PC-3 (cell line): ENCODE data around the gene PTPRB. TPM values are rescaled to one million over a fixed set of nuclear protein-coding genes. Genes with fewer than 3 reads are reported as not detected.

Experiments
- ATAC-seq: fragments of 200-7000 bp; cut with Tn5 transposase; 2 replicates; pipeline ENCODE4 v1.9.1; 2020; ENCODE audit warnings: mild to moderate bottlenecking, moderate library complexity
- BruUV-seq: library from RNA; stranded (reverse); fragments of 400-500 nt; replicated peaks from 2 replicates; lab custom pipeline; 2021; lab: Mats Ljungman, UMichigan
- CTCF ChIA-PET: fragments of 300-600 bp; sonication (Branson Sonifier 250); formaldehyde crosslinking; loops from one replicate; lab custom pipeline; 2022; ENCODE audit warnings: antibody characterized with exemption; lab: Charles Lee
- POLR2A ChIA-PET: fragments of 300-600 bp; sonication (Branson Sonifier 250); formaldehyde crosslinking; loops from one replicate; lab custom pipeline; 2022; ENCODE audit warnings: antibody characterized with exemption; ENCODE audit not compliant: unreplicated experiment; lab: Charles Lee
- DNase-seq: peaks from one replicate; pipeline ENCODE4 v3.0.0-alpha.2; 2015
- H2AFZ ChIP-seq: fragments of 300-600 bp; sonication (generic); 2 replicates; pipeline ENCODE4 v1.6.0; 2016; ENCODE audit warnings: antibody characterized with exemption, low read length
- H3F3A ChIP-seq: fragments of 300-600 bp; sonication (generic); one replicate; pipeline ENCODE4 v1.6.0; 2017; ENCODE audit warnings: antibody characterized with exemption, low read length, control low read depth, mild to moderate bottlenecking; ENCODE audit not compliant: unreplicated experiment
- H3K27ac ChIP-seq: fragments of 300-600 bp; sonication (generic); 2 replicates; pipeline ENCODE4 v1.5.1; 2016; ENCODE audit warnings: mild to moderate bottlenecking, low read length
- H3K27me3 ChIP-seq: fragments of 300-600 bp; sonication (generic); 2 replicates; pipeline ENCODE4 v1.6.1; 2016; ENCODE audit warnings: low read length, mixed read lengths
- H3K36me3 ChIP-seq: fragments of 300-600 bp; sonication (generic); 2 replicates; pipeline ENCODE4 v1.6.1; 2016; ENCODE audit warnings: low read depth, mixed run types, low read length, mixed read lengths
- H3K4me1 ChIP-seq: fragments of 300-600 bp; sonication (generic); 2 replicates; pipeline ENCODE4 v1.5.1; 2016; ENCODE audit warnings: low read length; ENCODE audit not compliant: insufficient read depth
- H3K4me2 ChIP-seq: fragments of 300-600 bp; sonication (generic); 2 replicates; pipeline ENCODE4 v1.6.0; 2016; ENCODE audit warnings: low read length
- H3K4me3 ChIP-seq: fragments of 300-600 bp; sonication (generic); 2 replicates; pipeline ENCODE4 v1.5.1; 2016; ENCODE audit warnings: mild to moderate bottlenecking, low read length, mixed read lengths
- H3K79me2 ChIP-seq: fragments of 300-600 bp; sonication (generic); 2 replicates; pipeline ENCODE4 v1.6.1; 2017; ENCODE audit warnings: low read length, mixed read lengths
- H3K9ac ChIP-seq: fragments of 300-600 bp; sonication (generic); 2 replicates; pipeline ENCODE4 v1.6.0; 2016; ENCODE audit warnings: mild to moderate bottlenecking, low read length
- H3K9me2 ChIP-seq: fragments of 300-600 bp; sonication (generic); replicated peaks from 2 replicates; pipeline ENCODE4 v1.6.1; 2016; ENCODE audit warnings: mixed run types, low read length, mixed read lengths
- H3K9me3 ChIP-seq: fragments of 300-600 bp; sonication (generic); 2 replicates; pipeline ENCODE4 v1.6.1; 2016; ENCODE audit warnings: low read length, mixed read lengths
- H4K20me1 ChIP-seq: fragments of 300-600 bp; sonication (generic); 2 replicates; pipeline ENCODE4 v1.6.1; 2016; ENCODE audit warnings: low read length, mixed read lengths
- CTCF ChIP-seq: fragments of 300-600 bp; sonication (generic); conservative IDR thresholded peaks from 2 replicates; pipeline ENCODE4 v1.5.1; 2017; ENCODE audit warnings: antibody characterized with exemption, low read depth, mild to moderate bottlenecking, low read length
- EZH2 ChIP-seq: fragments of 300-600 bp; sonication (generic); IDR thresholded peaks from one replicate; pipeline ENCODE4 v1.6.1; 2017; ENCODE audit warnings: antibody characterized with exemption, mild to moderate bottlenecking, low read length; ENCODE audit not compliant: unreplicated experiment
- EZH2phosphoT487 ChIP-seq: fragments of 300-600 bp; sonication (generic); IDR thresholded peaks from 2 replicates; pipeline ENCODE4 v1.6.1; 2018; ENCODE audit warnings: mild to moderate bottlenecking, antibody characterized with exemption, low read length, borderline replicate concordance
- intact Hi-C: fragments of 100-400 bp; cut with micrococcal nuclease; formaldehyde crosslinking; loops from 2 replicates; pipeline ENCODE4 v1.9.0; 2023
- total RNA-seq: library from RNA; depleted of rRNA; stranded (reverse); fragments of >200 nt; gene quantifications from 2 replicates; pipeline ENCODE4 v1.2.3, GENCODE V29; 2014

The PTPRB gene
- total RNA-seq, 1 experiment from 2014 or later: 0.66 TPM

DNA sequence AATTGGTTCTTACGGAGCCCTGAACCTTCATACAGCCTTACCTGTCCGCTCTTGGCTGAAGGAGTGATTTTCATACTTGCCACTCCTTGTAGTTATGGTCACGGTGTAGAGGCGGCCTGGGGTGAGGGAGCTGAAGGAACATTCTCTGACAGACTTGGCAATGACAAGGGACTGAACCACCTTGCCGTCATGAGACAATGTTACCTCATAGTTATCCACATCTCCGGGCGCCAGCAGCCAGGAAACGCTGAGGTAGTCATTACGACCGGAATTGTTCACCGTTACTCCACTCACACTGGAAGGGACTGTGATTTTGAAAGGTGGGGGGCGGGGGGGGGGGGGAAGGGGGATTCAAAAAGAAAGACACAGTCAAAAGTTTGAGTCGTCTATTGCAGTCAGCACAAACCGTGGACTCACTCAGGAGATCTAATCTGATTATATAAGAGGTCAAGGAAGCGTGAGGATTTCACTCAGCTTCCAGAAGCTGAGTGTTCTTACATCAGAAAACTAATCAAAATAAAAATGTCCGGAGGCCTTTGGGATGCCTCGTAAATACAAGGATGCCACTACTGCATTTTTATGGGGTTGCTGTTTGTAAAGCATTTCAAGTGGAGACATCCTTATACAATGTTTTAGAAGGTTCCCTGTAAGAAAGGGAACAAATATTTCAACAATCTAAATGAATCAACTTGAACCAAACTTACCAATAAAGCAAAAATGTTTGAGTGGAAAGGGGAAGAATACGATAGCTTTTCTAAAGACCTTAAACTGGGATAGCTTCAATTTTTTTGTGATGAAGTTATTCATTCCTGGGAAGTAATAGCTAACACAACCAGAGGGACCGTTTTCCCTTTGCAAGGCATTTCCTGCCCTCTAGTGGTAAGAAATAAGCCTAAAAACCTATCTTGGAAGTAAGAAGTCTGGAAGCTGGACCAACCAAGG lies 60.6 kb downstream of the PTPRB start:
- Histone ChIP-seq H3K36me3 (no peaks in the 10 kb centered on the region), H3K9me3 (no peaks in the 10 kb centered on the region), H3K4me2 (no peak overlapping the region), H3F3A (no peaks in the 10 kb centered on the region), H3K27ac (no peak overlapping the region), H3K9ac (no peak overlapping the region), H3K79me2 (no peaks in the 10 kb centered on the region), H3K4me3 (no peak overlapping the region), H4K20me1 (no peaks in the 10 kb centered on the region), H3K4me1 (no peaks in the 10 kb centered on the region), H2AFZ (no peak overlapping the region), H3K9me2 (no peaks in the 10 kb centered on the region), H3K27me3 (no peaks in the 10 kb centered on the region)
- DNase-seq (peak; percentile 88), ATAC-seq (peak; percentile 87)
- intact Hi-C loops: loop anchor here (1.0 to 5.0 kb wide), 4 partner anchors 174 to 697 kb away; partner anchors contain the start of gene KCNMB4
- ChIA-PET CTCF (interaction anchor here (0.6 to 1.1 kb wide), 7 partner anchors 174 to 697 kb away, joined by 3 to 18 read pairs (median 4); no protein-coding TSS in a partner anchor), POLR2A (no interaction called here)
- no TSS peak for BruUV-seq
- no peak for TF ChIP-seq EZH2phosphoT487
- no peak for TF ChIP-seq EZH2
- TF ChIP-seq CTCF: peak; percentile 95

DNA sequence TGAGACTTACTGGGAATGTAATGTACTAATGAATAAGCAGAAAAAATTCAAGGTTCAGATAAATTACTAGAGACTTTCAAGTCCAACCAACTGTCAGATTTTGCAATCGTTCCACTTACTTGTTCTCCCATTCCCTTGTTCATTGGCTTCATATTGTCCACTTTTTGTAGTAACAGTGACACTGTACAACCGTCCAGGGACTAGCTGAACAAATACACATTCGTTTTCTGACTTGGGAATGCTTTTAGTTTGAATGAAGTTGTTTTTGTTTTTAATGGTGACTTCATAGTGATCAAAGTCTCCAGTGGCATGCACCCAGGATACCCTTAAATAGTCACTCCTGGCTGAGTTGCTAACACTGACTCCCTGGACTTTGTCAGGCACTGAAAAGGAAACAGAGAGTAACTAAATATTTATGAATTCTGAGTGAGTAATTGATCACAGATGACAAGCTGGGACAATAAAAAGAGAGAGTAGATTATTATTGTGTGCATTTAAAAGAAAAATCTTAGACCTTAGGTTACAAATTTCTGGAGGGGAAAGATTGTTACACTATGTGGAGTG lies 65.4 kb downstream of the PTPRB start:
- intact Hi-C loops: no loop called here
- ChIA-PET POLR2A (no interaction called here), CTCF (no interaction called here)
- Histone ChIP-seq H3K27ac (no peak overlapping the region), H3K4me2 (no peak overlapping the region), H3K27me3 (no peaks in the 10 kb centered on the region), H3K36me3 (no peaks in the 10 kb centered on the region), H2AFZ (0 out of 2 replicates have a peak overlapping the region, but pooled peaks have one; percentile 9), H3K9ac (no peak overlapping the region), H3K9me3 (no peaks in the 10 kb centered on the region), H4K20me1 (no peaks in the 10 kb centered on the region), H3K79me2 (no peaks in the 10 kb centered on the region), H3F3A (no peaks in the 10 kb centered on the region), H3K9me2 (no peaks in the 10 kb centered on the region), H3K4me3 (no peak overlapping the region), H3K4me1 (no peaks in the 10 kb centered on the region)
- ATAC-seq (no peak; the same call in 1 of the 2 replicates), DNase-seq (no peak)
- no TSS peak for BruUV-seq
- TF ChIP-seq EZH2phosphoT487 (no peak), CTCF (no peak), EZH2 (no peak)
